GM12878 (cell line): ENCODE data around the gene NCKAP5L. TPM values are rescaled to one million over a fixed set of nuclear protein-coding genes. Genes with fewer than 3 reads are reported as not detected.

ENCODE experiments used
- BACH1 ChIP-seq: fragments of 450-650 bp; IDR thresholded peaks from 2 replicates; pipeline ENCODE4 v1.6.1; 2017; ENCODE audit warnings: mild to moderate bottlenecking, borderline replicate concordance
- GABPA ChIP-seq: IDR thresholded peaks from 2 replicates; pipeline ENCODE4 v1.6.1; 2014; ENCODE audit warnings: antibody characterized with exemption, low read depth, mild to moderate bottlenecking, inconsistent platforms
- NR2C1 ChIP-seq: fragments of 450-650 bp; IDR thresholded peaks from 2 replicates; pipeline ENCODE4 v1.6.1; 2017; ENCODE audit warnings: antibody characterized with exemption, mild to moderate bottlenecking, moderate library complexity
- POLR2AphosphoS2 ChIP-seq: IDR thresholded peaks from 2 replicates; pipeline ENCODE4 v1.6.1; 2011; ENCODE audit warnings: low read depth, mild to moderate bottlenecking, low read length, improper control_type of control experiment, moderate library complexity
- SMAD1 ChIP-seq: fragments of 450-650 bp; IDR thresholded peaks from 2 replicates; pipeline ENCODE4 v1.6.1; 2018; ENCODE audit warnings: mild to moderate bottlenecking, low read depth; ENCODE audit not compliant: partially characterized antibody
- TARDBP ChIP-seq: IDR thresholded peaks from 2 replicates; pipeline ENCODE4 v1.6.1; 2016; ENCODE audit warnings: borderline replicate concordance
- ZZZ3 ChIP-seq: IDR thresholded peaks from 2 replicates; pipeline ENCODE4 v1.6.1; 2011; ENCODE audit warnings: low read depth; ENCODE audit not compliant: control insufficient read depth, insufficient read length
- polyA plus RNA-seq, 11 experiments: library from polyadenylated mRNA; depleted of rRNA in 4 of 11; unstranded in 6 of 11; stranded (reverse) in 5 of 11; fragments of >200 nt; fragmentation: Nextera tagmentation in 4 of 11; fragmentation: Illumina TruSeq in 1 of 11; extraction: Ambion mirVana in 4 of 11; extraction: Trizol in 1 of 11; gene quantifications; 1 replicate in 1 of 11; 2 replicates in 10 of 11; pipeline versions ENCODE4 v1.2.1 to v1.2.3, GENCODE V29; 2011 to 2016; ENCODE audit warnings: inconsistent platforms in 2 of 11, missing spikeins in 2 of 11, low read depth in 1 of 11
- total RNA-seq, 4 experiments: library from RNA; depleted of rRNA in 3 of 4; stranded (reverse); fragments of >200 nt in 3 of 4; fragmentation: Illumina TruSeq in 1 of 4; extraction: Trizol in 1 of 4; gene quantifications; 2 replicates each; pipeline versions ENCODE4 v1.2.1 to v1.2.3, GENCODE V29; 2013 to 2021
- TF ChIP-seq, protein P1 (sequence below): fragments of 450-650 bp; IDR thresholded peaks from 2 replicates; pipeline ENCODE4 v1.6.1; 2017; ENCODE audit warnings: mild to moderate bottlenecking, moderate library complexity
- TF ChIP-seq, protein P2 (sequence below): IDR thresholded peaks from 2 replicates; pipeline ENCODE4 v1.6.1; 2011; ENCODE audit warnings: mild to moderate bottlenecking, low read depth, low read length, moderate library complexity; ENCODE audit not compliant: insufficient replicate concordance
- TF ChIP-seq, protein P3 (sequence below): fragments of 450-650 bp; IDR thresholded peaks from 2 replicates; pipeline ENCODE4 v1.6.1; 2018; ENCODE audit warnings: mild to moderate bottlenecking, low read depth, moderate library complexity; ENCODE audit not compliant: partially characterized antibody
- TF ChIP-seq, protein P4 (sequence below): fragments of 150-350 bp; IDR thresholded peaks from 2 replicates; pipeline ENCODE4 v1.6.1; 2014; ENCODE audit warnings: mild to moderate bottlenecking, low read depth, low read length

NCKAP5L gene
- total and polyA plus RNA-seq, 10 of the 15 experiments (the other 5 are each of a cell fraction or from before 2014, with no cell fraction given), result 0.03 to 15.8 (median 4.4) TPM

DNA sequence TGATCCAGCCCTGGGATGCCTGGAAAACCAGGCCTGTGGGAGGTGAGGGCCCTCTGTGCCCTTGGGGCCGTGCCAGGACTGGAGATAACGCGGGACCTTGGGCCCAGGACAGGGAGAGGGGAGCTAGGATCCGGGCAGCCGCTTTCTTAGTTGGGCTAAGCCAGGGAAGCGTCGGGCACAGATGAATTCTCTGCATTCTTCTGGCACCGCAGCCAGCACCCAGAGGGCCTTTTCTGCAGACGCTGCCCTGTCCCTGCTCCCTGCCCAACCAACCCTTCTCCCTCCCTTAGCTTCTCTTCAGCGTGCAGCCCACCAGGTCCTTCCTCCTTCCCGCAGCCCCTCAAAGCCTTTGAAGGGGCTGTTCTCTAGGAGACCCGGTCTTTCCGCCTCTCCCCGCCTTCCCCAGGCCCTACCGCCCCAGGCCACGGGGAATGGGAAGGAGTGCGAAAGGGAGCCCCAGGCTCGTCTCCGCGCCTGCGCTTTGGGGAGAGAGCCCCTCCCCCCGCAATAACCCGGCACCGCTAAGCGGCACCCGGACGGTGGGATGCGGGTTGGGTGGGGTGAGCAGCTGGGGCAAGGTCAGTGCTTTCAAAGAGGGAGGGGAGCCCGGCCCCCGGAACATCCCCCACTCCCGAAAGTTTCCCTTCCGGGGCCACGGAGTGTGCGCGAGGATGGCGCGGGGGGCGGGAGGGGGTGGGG, 663 bp downstream of the NCKAP5L start (continued):
- TF ChIP-seq, protein P1, sequence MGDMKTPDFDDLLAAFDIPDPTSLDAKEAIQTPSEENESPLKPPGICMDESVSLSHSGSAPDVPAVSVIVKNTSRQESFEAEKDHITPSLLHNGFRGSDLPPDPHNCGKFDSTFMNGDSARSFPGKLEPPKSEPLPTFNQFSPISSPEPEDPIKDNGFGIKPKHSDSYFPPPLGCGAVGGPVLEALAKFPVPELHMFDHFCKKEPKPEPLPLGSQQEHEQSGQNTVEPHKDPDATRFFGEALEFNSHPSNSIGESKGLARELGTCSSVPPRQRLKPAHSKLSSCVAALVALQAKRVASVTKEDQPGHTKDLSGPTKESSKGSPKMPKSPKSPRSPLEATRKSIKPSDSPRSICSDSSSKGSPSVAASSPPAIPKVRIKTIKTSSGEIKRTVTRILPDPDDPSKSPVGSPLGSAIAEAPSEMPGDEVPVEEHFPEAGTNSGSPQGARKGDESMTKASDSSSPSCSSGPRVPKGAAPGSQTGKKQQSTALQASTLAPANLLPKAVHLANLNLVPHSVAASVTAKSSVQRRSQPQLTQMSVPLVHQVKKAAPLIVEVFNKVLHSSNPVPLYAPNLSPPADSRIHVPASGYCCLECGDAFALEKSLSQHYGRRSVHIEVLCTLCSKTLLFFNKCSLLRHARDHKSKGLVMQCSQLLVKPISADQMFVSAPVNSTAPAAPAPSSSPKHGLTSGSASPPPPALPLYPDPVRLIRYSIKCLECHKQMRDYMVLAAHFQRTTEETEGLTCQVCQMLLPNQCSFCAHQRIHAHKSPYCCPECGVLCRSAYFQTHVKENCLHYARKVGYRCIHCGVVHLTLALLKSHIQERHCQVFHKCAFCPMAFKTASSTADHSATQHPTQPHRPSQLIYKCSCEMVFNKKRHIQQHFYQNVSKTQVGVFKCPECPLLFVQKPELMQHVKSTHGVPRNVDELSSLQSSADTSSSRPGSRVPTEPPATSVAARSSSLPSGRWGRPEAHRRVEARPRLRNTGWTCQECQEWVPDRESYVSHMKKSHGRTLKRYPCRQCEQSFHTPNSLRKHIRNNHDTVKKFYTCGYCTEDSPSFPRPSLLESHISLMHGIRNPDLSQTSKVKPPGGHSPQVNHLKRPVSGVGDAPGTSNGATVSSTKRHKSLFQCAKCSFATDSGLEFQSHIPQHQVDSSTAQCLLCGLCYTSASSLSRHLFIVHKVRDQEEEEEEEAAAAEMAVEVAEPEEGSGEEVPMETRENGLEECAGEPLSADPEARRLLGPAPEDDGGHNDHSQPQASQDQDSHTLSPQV, result no peak
- TF ChIP-seq, protein P2, sequence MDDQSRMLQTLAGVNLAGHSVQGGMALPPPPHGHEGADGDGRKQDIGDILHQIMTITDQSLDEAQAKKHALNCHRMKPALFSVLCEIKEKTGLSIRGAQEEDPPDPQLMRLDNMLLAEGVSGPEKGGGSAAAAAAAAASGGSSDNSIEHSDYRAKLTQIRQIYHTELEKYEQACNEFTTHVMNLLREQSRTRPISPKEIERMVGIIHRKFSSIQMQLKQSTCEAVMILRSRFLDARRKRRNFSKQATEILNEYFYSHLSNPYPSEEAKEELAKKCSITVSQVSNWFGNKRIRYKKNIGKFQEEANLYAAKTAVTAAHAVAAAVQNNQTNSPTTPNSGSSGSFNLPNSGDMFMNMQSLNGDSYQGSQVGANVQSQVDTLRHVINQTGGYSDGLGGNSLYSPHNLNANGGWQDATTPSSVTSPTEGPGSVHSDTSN, result no peak
- TF ChIP-seq, protein P3, sequence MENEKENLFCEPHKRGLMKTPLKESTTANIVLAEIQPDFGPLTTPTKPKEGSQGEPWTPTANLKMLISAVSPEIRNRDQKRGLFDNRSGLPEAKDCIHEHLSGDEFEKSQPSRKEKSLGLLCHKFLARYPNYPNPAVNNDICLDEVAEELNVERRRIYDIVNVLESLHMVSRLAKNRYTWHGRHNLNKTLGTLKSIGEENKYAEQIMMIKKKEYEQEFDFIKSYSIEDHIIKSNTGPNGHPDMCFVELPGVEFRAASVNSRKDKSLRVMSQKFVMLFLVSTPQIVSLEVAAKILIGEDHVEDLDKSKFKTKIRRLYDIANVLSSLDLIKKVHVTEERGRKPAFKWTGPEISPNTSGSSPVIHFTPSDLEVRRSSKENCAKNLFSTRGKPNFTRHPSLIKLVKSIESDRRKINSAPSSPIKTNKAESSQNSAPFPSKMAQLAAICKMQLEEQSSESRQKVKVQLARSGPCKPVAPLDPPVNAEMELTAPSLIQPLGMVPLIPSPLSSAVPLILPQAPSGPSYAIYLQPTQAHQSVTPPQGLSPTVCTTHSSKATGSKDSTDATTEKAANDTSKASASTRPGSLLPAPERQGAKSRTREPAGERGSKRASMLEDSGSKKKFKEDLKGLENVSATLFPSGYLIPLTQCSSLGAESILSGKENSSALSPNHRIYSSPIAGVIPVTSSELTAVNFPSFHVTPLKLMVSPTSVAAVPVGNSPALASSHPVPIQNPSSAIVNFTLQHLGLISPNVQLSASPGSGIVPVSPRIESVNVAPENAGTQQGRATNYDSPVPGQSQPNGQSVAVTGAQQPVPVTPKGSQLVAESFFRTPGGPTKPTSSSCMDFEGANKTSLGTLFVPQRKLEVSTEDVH, result no peak
- TF ChIP-seq BACH1 (no peak), SMAD1 (no peak), POLR2AphosphoS2 (no peak), GABPA (peak; percentile 68), NR2C1 (peak; percentile 78), ZZZ3 (no peak), TARDBP (no peak)
- TF ChIP-seq, protein P4, sequence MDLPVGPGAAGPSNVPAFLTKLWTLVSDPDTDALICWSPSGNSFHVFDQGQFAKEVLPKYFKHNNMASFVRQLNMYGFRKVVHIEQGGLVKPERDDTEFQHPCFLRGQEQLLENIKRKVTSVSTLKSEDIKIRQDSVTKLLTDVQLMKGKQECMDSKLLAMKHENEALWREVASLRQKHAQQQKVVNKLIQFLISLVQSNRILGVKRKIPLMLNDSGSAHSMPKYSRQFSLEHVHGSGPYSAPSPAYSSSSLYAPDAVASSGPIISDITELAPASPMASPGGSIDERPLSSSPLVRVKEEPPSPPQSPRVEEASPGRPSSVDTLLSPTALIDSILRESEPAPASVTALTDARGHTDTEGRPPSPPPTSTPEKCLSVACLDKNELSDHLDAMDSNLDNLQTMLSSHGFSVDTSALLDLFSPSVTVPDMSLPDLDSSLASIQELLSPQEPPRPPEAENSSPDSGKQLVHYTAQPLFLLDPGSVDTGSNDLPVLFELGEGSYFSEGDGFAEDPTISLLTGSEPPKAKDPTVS, result no peak
- TF ChIP-seq, all 136 proteins: peak for 4
